ENCODE measurements around the gene SLC17A6.

The SLC17A6 gene

GRCh38 chr11:22344081-22344480 lies 5.9 kb downstream of the SLC17A6 start:
- H3K4me3 ChIP-seq (ENCODE audit: low read depth, low read length): no peak overlapping the region
- no peak for TF ChIP-seq CTCF (IDR thresholded peaks at IDR 0.05; ENCODE audit: low read depth, low read length)

GRCh38 chr11:22346282-22346681 lies 8.1 kb downstream of the SLC17A6 start:
- no peak overlapping the region for H3K4me3 ChIP-seq (ENCODE audit: low read depth, low read length)
- TF ChIP-seq CTCF (IDR thresholded peaks at IDR 0.05; ENCODE audit: low read depth, low read length): no peak

- no peak overlapping the region for H3K4me3 ChIP-seq (ENCODE audit: low read depth, low read length)
- no peak for TF ChIP-seq CTCF (IDR thresholded peaks at IDR 0.05; ENCODE audit: low read depth, low read length)
These were observed 9.8 kb downstream of the SLC17A6 start for GRCh38 chr11:22347857-22348487.

- TF ChIP-seq CTCF (IDR thresholded peaks at IDR 0.05; ENCODE audit: low read depth, low read length): no peak
These were observed 11.3 kb downstream of the SLC17A6 start for GRCh38 chr11:22349491-22349890.

GRCh38 chr11:22359295-22359694 lies 21.1 kb downstream of the SLC17A6 start:
- no peak for TF ChIP-seq CTCF (IDR thresholded peaks at IDR 0.05; ENCODE audit: low read depth, low read length)
- no peak overlapping the region for H3K4me3 ChIP-seq (ENCODE audit: low read depth, low read length)

More at GRCh38 chr11:22349491-22349890, 11.3 kb downstream of the SLC17A6 start:
- no peak overlapping the region for H3K4me3 ChIP-seq (ENCODE audit: low read depth, low read length)

GRCh38 chr11:22371160-22371559 lies 33.0 kb downstream of the SLC17A6 start:
- no peak overlapping the region for H3K4me3 ChIP-seq (ENCODE audit: low read depth, low read length)
- no peak for TF ChIP-seq CTCF (IDR thresholded peaks at IDR 0.05; ENCODE audit: low read depth, low read length)

- H3K4me3 ChIP-seq (ENCODE audit: low read depth, low read length): no peak overlapping the region
- TF ChIP-seq CTCF (IDR thresholded peaks at IDR 0.05; ENCODE audit: low read depth, low read length): no peak
These were observed 48.9 kb downstream of the SLC17A6 start for GRCh38 chr11:22387126-22387525.
